CD14-positive monocyte (primary cell): ENCODE results near the gene CELSR1. TPM values are rescaled to one million over a fixed set of nuclear protein-coding genes. Genes with fewer than 3 reads are reported as not detected.

ENCODE experiments used
- DNase-seq, 3 donors: peaks; one replicate each; pipeline ENCODE4 v3.0.0-alpha.2; 2011 to 2022
- H2AFZ ChIP-seq: 2 replicates; pipeline ENCODE4 v1.6.0; 2012; ENCODE audit warnings: mild to moderate bottlenecking, low read depth, low read length, inconsistent platforms; ENCODE audit not compliant: insufficient read depth, poor library complexity, severe bottlenecking
- H3K27ac ChIP-seq, 2 donors: 1 replicate in 1 of 2; 2 replicates in 1 of 2; pipeline ENCODE4 v1.5.1; 2012 to 2013; ENCODE audit warnings: low read length in 2 of 2, control low read depth in 1 of 2, inconsistent platforms in 1 of 2, low read depth in 1 of 2, mild to moderate bottlenecking in 1 of 2
- H3K27me3 ChIP-seq, 2 donors: one replicate each; pipeline versions ENCODE4 v1.6.0 to v1.6.1; 2011 to 2013; ENCODE audit warnings: low read length in 2 of 2; ENCODE audit not compliant: control insufficient read depth in 2 of 2, insufficient read depth in 2 of 2
- H3K36me3 ChIP-seq, 2 donors: replicated peaks in 1 of 2; 1 replicate in 1 of 2; 2 replicates in 1 of 2; pipeline versions ENCODE4 v1.5.1 to v1.6.1; 2012 to 2013; ENCODE audit warnings: low read length in 2 of 2, control low read depth in 1 of 2, inconsistent platforms in 1 of 2, mild to moderate bottlenecking in 1 of 2; ENCODE audit not compliant: insufficient read depth in 2 of 2, control insufficient read depth in 1 of 2
- H3K4me1 ChIP-seq, 2 donors: 1 replicate in 1 of 2; 2 replicates in 1 of 2; pipeline versions ENCODE4 v1.5.1 to v1.6.1; 2012 to 2013; ENCODE audit warnings: low read length in 2 of 2, control low read depth in 1 of 2, inconsistent platforms in 1 of 2, mild to moderate bottlenecking in 1 of 2, moderate library complexity in 1 of 2; ENCODE audit not compliant: insufficient read depth in 2 of 2, control insufficient read depth in 1 of 2
- H3K4me2 ChIP-seq: replicated peaks from 2 replicates; pipeline ENCODE3; 2012; ENCODE audit warnings: low read length, moderate library complexity, mild to moderate bottlenecking; ENCODE audit not compliant: poor library complexity, severe bottlenecking; ENCODE audit errors: extremely low read depth
- H3K4me3 ChIP-seq, 3 experiments: fragments of 200-600 bp in 1 of 3; sonication (generic) in 1 of 3; replicated peaks in 1 of 3; 1 replicate in 2 of 3; 2 replicates in 1 of 3; pipeline ENCODE4 v1.5.1; 2011 to 2013; ENCODE audit warnings: low read length in 3 of 3, mild to moderate bottlenecking in 3 of 3, control low read depth in 2 of 3, low read depth in 2 of 3, inconsistent platforms in 1 of 3, moderate library complexity in 1 of 3
- H3K79me2 ChIP-seq: 2 replicates; pipeline ENCODE4 v1.6.0; 2012; ENCODE audit warnings: mild to moderate bottlenecking, control low read depth, inconsistent platforms, low read length, moderate library complexity; ENCODE audit not compliant: insufficient read depth
- H3K9ac ChIP-seq: 2 replicates; pipeline ENCODE4 v1.6.0; 2017; ENCODE audit warnings: low read length, mild to moderate bottlenecking; ENCODE audit not compliant: insufficient read depth, poor library complexity, severe bottlenecking
- H3K9me3 ChIP-seq, 2 donors: replicated peaks in 1 of 2; 1 replicate in 1 of 2; 2 replicates in 1 of 2; pipeline versions ENCODE4 v1.5.1 to v1.6.1; 2012 to 2013; ENCODE audit warnings: low read length in 2 of 2, control low read depth in 1 of 2; ENCODE audit not compliant: control insufficient read depth in 1 of 2, insufficient read depth in 1 of 2
- H4K20me1 ChIP-seq: 2 replicates; pipeline ENCODE4 v1.6.0; 2012; ENCODE audit warnings: mild to moderate bottlenecking, low read length, control low read depth, moderate library complexity; ENCODE audit not compliant: insufficient read depth
- H3K27ac Mint-ChIP-seq, 7 donors: one replicate each; pipeline ENCODE4 v1.8.0; 2020; ENCODE audit warnings: mild to moderate bottlenecking in 7 of 7, mixed read lengths in 7 of 7, moderate library complexity in 6 of 7, inconsistent platforms in 2 of 7
- H3K27me3 Mint-ChIP-seq, 3 donors: one replicate each; pipeline ENCODE4 v1.8.0; 2021 to 2022; ENCODE audit warnings: low read depth in 3 of 3, mild to moderate bottlenecking in 3 of 3, mixed read lengths in 3 of 3, moderate library complexity in 3 of 3, inconsistent platforms in 1 of 3
- H3K36me3 Mint-ChIP-seq, 2 donors: one replicate each; pipeline ENCODE4 v1.8.0; 2020; ENCODE audit warnings: mixed read lengths in 2 of 2, inconsistent platforms in 1 of 2, mild to moderate bottlenecking in 1 of 2
- H3K4me1 Mint-ChIP-seq: one replicate; pipeline ENCODE4 v1.8.0; 2020; ENCODE audit warnings: mild to moderate bottlenecking, mixed read lengths
- H3K4me3 Mint-ChIP-seq, 2 donors: one replicate each; pipeline ENCODE4 v1.8.0; 2020; ENCODE audit warnings: mild to moderate bottlenecking in 2 of 2, mixed read lengths in 2 of 2, moderate library complexity in 1 of 2
- H3K9me3 Mint-ChIP-seq, 7 donors: one replicate each; pipeline ENCODE4 v1.8.0; 2020 to 2022; ENCODE audit warnings: mixed read lengths in 7 of 7, mild to moderate bottlenecking in 6 of 7, moderate library complexity in 6 of 7, inconsistent platforms in 2 of 7
- WGBS: methylation state at CpG from one replicate; pipeline ENCODE4 v1.1.5; 2013; ENCODE audit warnings: missing lambda C conversion rate; ENCODE audit not compliant: insufficient coverage; 5-methylcytosine and 5-hydroxymethylcytosine counted together
- intact Hi-C, 2 donors: fragments of 100-400 bp; cut with micrococcal nuclease; formaldehyde crosslinking; loops; one replicate each; pipeline versions ENCODE4 v1.15.0 to v1.15.1; 2023
- polyA plus RNA-seq, 3 donors: library from polyadenylated mRNA; depleted of rRNA in 1 of 3; unstranded in 2 of 3; stranded (reverse) in 1 of 3; fragments of 300-500 nt in 2 of 3; fragments of >200 nt in 1 of 3; fragmentation: Illumina TruSeq in 2 of 3; gene quantifications; 1 replicate in 2 of 3; 2 replicates in 1 of 3; pipeline ENCODE4 v1.2.3, GENCODE V29; 2012 to 2021
- TF ChIP-seq, protein P1 (sequence below): fragments of 200-600 bp; IDR thresholded peaks from one replicate; pipeline ENCODE4 v1.8.0; 2022; ENCODE audit warnings: antibody characterized with exemption, mild to moderate bottlenecking

The CELSR1 gene
- polyA plus RNA-seq, 3 donors: 0.16 TPM; not detected in 2

DNA sequence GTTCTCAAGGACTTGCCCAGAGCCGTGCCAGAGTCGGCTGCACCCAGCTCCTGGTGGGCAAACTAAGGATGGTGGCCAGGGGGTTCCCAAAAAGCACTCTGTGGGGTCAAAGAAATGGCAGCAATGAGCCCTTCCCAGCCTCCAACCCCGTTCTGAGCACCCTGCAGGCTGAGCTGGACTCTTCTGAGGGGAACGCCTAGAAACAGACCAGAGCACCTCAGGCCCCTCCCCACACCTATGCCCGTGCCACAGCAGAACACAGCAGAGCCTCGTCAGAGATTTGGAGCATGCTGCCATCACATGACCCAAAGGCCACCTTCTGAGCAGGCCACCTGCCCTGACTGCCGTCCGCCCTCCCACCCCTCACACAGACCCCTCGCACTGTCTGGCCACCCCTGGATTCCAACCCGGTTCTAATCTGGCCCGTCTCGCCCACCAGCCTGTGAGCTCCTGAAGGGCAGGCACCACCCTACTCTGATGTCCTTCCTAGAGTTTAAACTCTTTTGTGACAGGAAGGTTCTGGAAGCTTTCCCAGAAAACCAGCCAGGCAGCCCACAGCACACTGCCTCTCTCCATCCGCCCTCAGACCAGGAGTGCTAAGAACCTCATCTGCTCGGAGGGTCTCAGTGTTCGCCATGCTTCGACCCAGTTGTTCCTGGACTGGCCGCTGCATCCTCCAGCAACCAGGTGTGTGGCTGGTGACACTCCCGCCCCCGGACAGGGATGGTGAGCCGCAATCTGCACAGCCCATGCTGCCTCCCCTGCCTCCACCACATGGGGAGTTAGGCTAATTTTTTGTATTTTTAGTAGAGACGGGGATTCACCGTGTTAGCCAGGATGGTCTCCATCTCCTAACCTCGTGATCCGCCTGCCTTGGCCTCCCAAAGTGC lies 97.6 kb downstream of the CELSR1 start:
- 95% methylated on average over 17 of the region's 24 CpGs for WGBS
- H3K4me3 Mint-ChIP-seq: no peak overlapping the region
- Histone ChIP-seq H3K4me1 (no peaks in the 10 kb centered on the region), H2AFZ (no peak overlapping the region), H3K36me3 (no peaks in the 10 kb centered on the region), H3K9me3 (no peaks in the 10 kb centered on the region), H3K4me3 (no peak overlapping the region), H3K9ac (no peak overlapping the region), H3K27me3 (no peaks in the 10 kb centered on the region), H3K79me2 (no peaks in the 10 kb centered on the region), H4K20me1 (no peaks in the 10 kb centered on the region), H3K4me2 (no peak overlapping the region), H3K27ac (no peak overlapping the region)
- no peaks in the 10 kb centered on the region for H3K27me3 Mint-ChIP-seq
- no peaks in the 10 kb centered on the region for H3K36me3 Mint-ChIP-seq
- no peak overlapping the region for H3K27ac Mint-ChIP-seq
- H3K4me1 Mint-ChIP-seq: no peaks in the 10 kb centered on the region
- TF ChIP-seq, protein P1, sequence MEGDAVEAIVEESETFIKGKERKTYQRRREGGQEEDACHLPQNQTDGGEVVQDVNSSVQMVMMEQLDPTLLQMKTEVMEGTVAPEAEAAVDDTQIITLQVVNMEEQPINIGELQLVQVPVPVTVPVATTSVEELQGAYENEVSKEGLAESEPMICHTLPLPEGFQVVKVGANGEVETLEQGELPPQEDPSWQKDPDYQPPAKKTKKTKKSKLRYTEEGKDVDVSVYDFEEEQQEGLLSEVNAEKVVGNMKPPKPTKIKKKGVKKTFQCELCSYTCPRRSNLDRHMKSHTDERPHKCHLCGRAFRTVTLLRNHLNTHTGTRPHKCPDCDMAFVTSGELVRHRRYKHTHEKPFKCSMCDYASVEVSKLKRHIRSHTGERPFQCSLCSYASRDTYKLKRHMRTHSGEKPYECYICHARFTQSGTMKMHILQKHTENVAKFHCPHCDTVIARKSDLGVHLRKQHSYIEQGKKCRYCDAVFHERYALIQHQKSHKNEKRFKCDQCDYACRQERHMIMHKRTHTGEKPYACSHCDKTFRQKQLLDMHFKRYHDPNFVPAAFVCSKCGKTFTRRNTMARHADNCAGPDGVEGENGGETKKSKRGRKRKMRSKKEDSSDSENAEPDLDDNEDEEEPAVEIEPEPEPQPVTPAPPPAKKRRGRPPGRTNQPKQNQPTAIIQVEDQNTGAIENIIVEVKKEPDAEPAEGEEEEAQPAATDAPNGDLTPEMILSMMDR: no peak
- intact Hi-C loops: no loop called here
- no peaks in the 10 kb centered on the region for H3K9me3 Mint-ChIP-seq
- DNase-seq: no peak

DNA sequence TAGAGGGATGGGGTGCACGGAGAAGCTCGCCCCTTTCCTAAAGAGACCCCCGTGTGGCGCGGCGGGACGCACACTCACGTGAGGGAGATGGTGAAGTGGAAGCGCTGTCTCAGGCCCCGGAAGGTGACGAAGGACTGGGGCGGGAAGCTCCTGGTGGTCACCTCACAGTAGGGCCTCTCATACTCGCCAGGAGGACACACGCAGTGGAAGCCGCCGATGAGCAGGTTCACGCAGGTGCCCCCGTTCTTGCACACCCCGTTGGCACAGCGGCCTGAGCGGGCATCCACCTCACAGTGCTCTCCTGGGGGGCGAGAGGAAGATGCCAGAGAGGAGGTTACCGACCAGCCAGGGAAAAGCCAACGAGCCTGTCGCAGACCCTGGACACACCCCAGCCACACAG lies 98.3 kb downstream of the CELSR1 start:
- Histone ChIP-seq H3K79me2 (no peaks in the 10 kb centered on the region), H3K27me3 (no peaks in the 10 kb centered on the region), H3K9ac (no peak overlapping the region), H4K20me1 (no peaks in the 10 kb centered on the region), H3K4me3 (no peak overlapping the region), H3K9me3 (no peaks in the 10 kb centered on the region), H2AFZ (no peak overlapping the region), H3K4me2 (no peak overlapping the region), H3K27ac (no peak overlapping the region), H3K36me3 (no peaks in the 10 kb centered on the region), H3K4me1 (no peaks in the 10 kb centered on the region)
- no peak for DNase-seq
- Mint-ChIP-seq H3K27ac (no peak overlapping the region), H3K27me3 (no peaks in the 10 kb centered on the region), H3K36me3 (no peaks in the 10 kb centered on the region), H3K9me3 (no peaks in the 10 kb centered on the region), H3K4me1 (no peaks in the 10 kb centered on the region), H3K4me3 (no peak overlapping the region)
- WGBS: 98% methylated on average over 19 of the region's 25 CpGs
- TF ChIP-seq, protein P1: no peak
- intact Hi-C loops: no loop called here
